ENCODE data around the gene STARD9.

Gene STARD9

GRCh38 chr15:42575188-42576039 lies at the start of gene STARD9:
Gene STARD9, plus strand, starts transcription at chr15:42575606. Its CDS starts 110 bp downstream, at chr15:42575716.
- peaks cover 70% of the 10 kb centered on the region for H3K27me3 ChIP-seq
- H3K4me1 ChIP-seq (ENCODE audit: control insufficient read depth in 1 of 2, insufficient read depth in 1 of 2, low read depth in 1 of 2, low read length in 1 of 2), result peaks cover 16 to 17% of the 10 kb centered on the region in 2 experiments
- peak within 1 kb of the TSS; percentile 22 for H3K27ac ChIP-seq
- H3K9me3 ChIP-seq, result no peaks in the 10 kb centered on the region
- H3K36me3 ChIP-seq, result no peaks in the 10 kb centered on the region
- TF ChIP-seq CTCF (IDR thresholded peaks at IDR 0.05), result peak; percentile 45
- peak within 1 kb of the TSS; percentile 75 to 76 for H3K4me3 ChIP-seq (ENCODE audit: low read depth in 1 of 2, low read length in 1 of 2)

DNA sequence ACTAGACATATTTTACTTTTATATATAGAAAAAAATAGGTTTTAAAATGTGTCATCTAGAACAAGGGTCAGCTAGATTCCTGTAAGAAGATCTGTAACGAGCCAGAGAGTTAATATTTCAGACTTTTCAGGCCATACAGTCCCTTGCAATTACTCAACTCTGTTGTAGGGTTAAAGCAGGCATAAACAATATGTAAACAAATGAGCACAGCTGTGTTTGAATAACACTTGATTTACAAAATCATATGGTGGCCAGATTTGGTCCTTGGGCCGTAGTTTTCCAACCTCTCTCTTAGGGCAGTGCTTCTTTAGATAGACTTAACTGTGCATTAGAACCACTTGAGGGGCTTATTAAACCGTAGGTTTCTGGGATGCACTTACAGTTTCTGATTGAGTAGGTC lies 46.4 kb upstream of the STARD9 start:
- Histone ChIP-seq H3K4me3 (ENCODE audit: low read depth in 1 of 2, low read length in 1 of 2) (no peak overlapping the region), H3K27ac (no peak overlapping the region), H3K27me3 (no peaks in the 10 kb centered on the region), H3K9me3 (no peaks in the 10 kb centered on the region), H3K4me1 (ENCODE audit: control insufficient read depth in 1 of 2, insufficient read depth in 1 of 2, low read depth in 1 of 2, low read length in 1 of 2) (no peaks in the 10 kb centered on the region), H3K36me3 (peaks cover 91% of the 10 kb centered on the region)
- TF ChIP-seq CTCF (IDR thresholded peaks at IDR 0.05), result no peak

- Histone ChIP-seq H3K27ac (no peak overlapping the region), H3K9me3 (no peaks in the 10 kb centered on the region), H3K4me3 (ENCODE audit: low read depth in 1 of 2, low read length in 1 of 2) (no peak overlapping the region), H3K36me3 (peaks cover 96% of the 10 kb centered on the region), H3K27me3 (no peaks in the 10 kb centered on the region), H3K4me1 (ENCODE audit: control insufficient read depth in 1 of 2, insufficient read depth in 1 of 2, low read depth in 1 of 2, low read length in 1 of 2) (no peaks in the 10 kb centered on the region)
- no peak for TF ChIP-seq CTCF (IDR thresholded peaks at IDR 0.05)
These were observed 42.2 kb upstream of the STARD9 start for GRCh38 chr15:42533246-42533645.

DNA sequence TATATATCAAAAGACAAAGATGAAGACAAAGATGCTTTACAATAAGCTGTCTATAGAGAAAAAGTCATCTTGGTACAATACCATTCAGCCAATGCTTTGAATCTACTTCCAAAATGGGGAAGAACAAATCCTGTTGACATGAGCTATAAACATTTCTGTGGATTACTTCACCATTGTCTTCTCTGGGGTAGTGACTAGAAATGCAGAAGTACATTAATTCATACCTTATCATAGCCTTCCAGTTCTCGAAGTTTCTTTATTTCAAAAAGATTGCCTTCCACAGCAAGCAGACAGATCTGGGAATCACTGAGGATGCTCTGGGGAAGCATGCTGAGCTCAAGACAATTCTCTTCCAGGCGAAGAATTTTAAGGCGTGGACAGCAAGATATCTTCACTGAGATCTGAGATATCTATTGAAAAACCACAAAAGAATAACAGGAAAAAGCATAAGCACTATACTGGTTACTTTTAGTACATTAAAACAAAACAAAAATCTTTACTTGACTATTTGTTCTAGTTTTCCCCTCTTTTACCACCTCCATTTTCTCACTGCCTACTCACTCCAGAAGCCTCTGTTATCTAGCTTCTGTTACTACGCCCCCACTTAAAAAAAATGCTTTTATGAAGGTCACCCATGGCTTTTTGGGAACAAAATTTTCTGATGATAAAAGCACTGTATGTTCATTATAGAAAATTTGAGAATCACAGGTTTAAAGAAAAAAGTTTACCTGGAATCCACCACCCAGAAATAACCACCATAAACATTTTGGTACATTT lies 30.4 kb upstream of the STARD9 start:
- Histone ChIP-seq H3K4me3 (ENCODE audit: low read depth in 1 of 2, low read length in 1 of 2) (peak overlapping the region in 1 of 2 experiments; percentile 31), H3K9me3 (no peaks in the 10 kb centered on the region), H3K27ac (peak overlapping the region; percentile 82), H3K36me3 (peaks cover 29% of the 10 kb centered on the region), H3K27me3 (no peaks in the 10 kb centered on the region), H3K4me1 (ENCODE audit: control insufficient read depth in 1 of 2, insufficient read depth in 1 of 2, low read depth in 1 of 2, low read length in 1 of 2) (peaks cover 48 to 52% of the 10 kb centered on the region in 2 experiments)
- no peak for TF ChIP-seq CTCF (IDR thresholded peaks at IDR 0.05)

DNA sequence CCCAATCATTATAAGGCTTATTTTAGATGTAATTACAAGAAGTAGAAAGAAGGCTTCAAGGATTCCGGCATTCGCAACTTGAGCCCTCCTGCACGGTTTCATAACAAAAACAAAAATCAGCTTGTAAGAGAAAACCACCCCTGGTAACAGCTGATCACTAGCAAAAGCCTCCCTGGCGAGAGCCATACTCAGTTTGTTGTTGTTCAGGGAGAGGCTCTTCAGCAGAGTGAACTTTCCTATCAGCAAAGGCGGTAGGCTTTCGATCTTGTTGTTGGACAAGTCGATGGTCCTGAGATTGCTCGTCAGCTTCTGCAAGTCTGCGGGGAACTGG lies 27.5 kb upstream of the STARD9 start:
- peaks cover 11% of the 10 kb centered on the region for H3K36me3 ChIP-seq
- H3K9me3 ChIP-seq, result no peaks in the 10 kb centered on the region
- no peak for TF ChIP-seq CTCF (IDR thresholded peaks at IDR 0.05)
- peak overlapping the region; percentile 80 to 97 for H3K4me3 ChIP-seq (ENCODE audit: low read depth in 1 of 2, low read length in 1 of 2)
- H3K27ac ChIP-seq, result peak overlapping the region; percentile 92
- peaks cover 52 to 57% of the 10 kb centered on the region in 2 experiments for H3K4me1 ChIP-seq (ENCODE audit: control insufficient read depth in 1 of 2, insufficient read depth in 1 of 2, low read depth in 1 of 2, low read length in 1 of 2)
- no peaks in the 10 kb centered on the region for H3K27me3 ChIP-seq
